Liver (tissue), 9 donors: ENCODE data around the gene PDGFB. TPM values are rescaled to one million over a fixed set of nuclear protein-coding genes. Genes with fewer than 3 reads are reported as not detected.

ENCODE experiments used
- DNase-seq: peaks from one replicate; pipeline ENCODE4 v3.0.0-alpha.2; 2017; ENCODE audit warnings: low spot score
- H3K27ac ChIP-seq, 2 donors: one replicate each; pipeline ENCODE4 v1.7.0; 2013; ENCODE audit warnings: inconsistent platforms in 2 of 2, low read length in 2 of 2, control low read depth in 1 of 2, low read depth in 1 of 2, mild to moderate bottlenecking in 1 of 2
- H3K27me3 ChIP-seq, 4 donors: one replicate each; pipeline versions ENCODE4 v1.6.1 to v1.7.0; 2013; ENCODE audit warnings: low read length in 3 of 4, inconsistent platforms in 1 of 4, mild to moderate bottlenecking in 1 of 4, moderate library complexity in 1 of 4; ENCODE audit not compliant: control insufficient read depth in 4 of 4, insufficient read depth in 4 of 4
- H3K36me3 ChIP-seq, 4 donors: one replicate each; pipeline versions ENCODE4 v1.6.1 to v1.7.0; 2013; ENCODE audit warnings: low read length in 3 of 4, mild to moderate bottlenecking in 3 of 4, low read depth in 1 of 4, moderate library complexity in 1 of 4; ENCODE audit not compliant: control insufficient read depth in 4 of 4, insufficient read depth in 3 of 4
- H3K4me1 ChIP-seq, 4 donors: one replicate each; pipeline versions ENCODE4 v1.6.1 to v1.7.0; 2013; ENCODE audit warnings: low read length in 3 of 4, mild to moderate bottlenecking in 3 of 4, moderate library complexity in 1 of 4; ENCODE audit not compliant: control insufficient read depth in 4 of 4, insufficient read depth in 4 of 4
- H3K4me3 ChIP-seq, 3 donors: one replicate each; pipeline versions ENCODE4 v1.6.1 to v1.7.0; 2013; ENCODE audit warnings: low read length in 3 of 3, control low read depth in 1 of 3, low read depth in 1 of 3, mild to moderate bottlenecking in 1 of 3
- H3K9ac ChIP-seq, 2 donors: one replicate each; pipeline ENCODE4 v1.7.0; 2013; ENCODE audit warnings: low read length in 2 of 2, mild to moderate bottlenecking in 2 of 2, moderate library complexity in 2 of 2, control low read depth in 1 of 2, low read depth in 1 of 2
- H3K9me3 ChIP-seq, 4 donors: one replicate each; pipeline versions ENCODE4 v1.6.1 to v1.7.0; 2013; ENCODE audit warnings: low read length in 3 of 4; ENCODE audit not compliant: control insufficient read depth in 4 of 4
- EGR1 ChIP-seq, 2 donors: IDR thresholded peaks; 2 replicates each; pipeline ENCODE4 v1.6.1; 2016 to 2018; ENCODE audit warnings: antibody characterized with exemption in 2 of 2, low read depth in 2 of 2
- FOXA1 ChIP-seq: IDR thresholded peaks from 2 replicates; pipeline ENCODE4 v1.6.1; 2016; ENCODE audit warnings: antibody characterized with exemption
- FOXA2 ChIP-seq: IDR thresholded peaks from 2 replicates; pipeline ENCODE4 v1.6.1; 2016; ENCODE audit warnings: antibody characterized with exemption
- GABPA ChIP-seq, 2 donors: IDR thresholded peaks in 1 of 2; conservative IDR thresholded peaks in 1 of 2; 2 replicates each; pipeline ENCODE4 v1.6.1; 2016; ENCODE audit warnings: antibody characterized with exemption in 2 of 2, mild to moderate bottlenecking in 1 of 2, moderate library complexity in 1 of 2
- HNF4A ChIP-seq, 2 donors: conservative IDR thresholded peaks; 2 replicates each; pipeline ENCODE4 v1.6.1; 2016; ENCODE audit warnings: antibody characterized with exemption in 2 of 2, mild to moderate bottlenecking in 2 of 2
- HNF4G ChIP-seq: IDR thresholded peaks from 2 replicates; pipeline ENCODE4 v1.6.1; 2016; ENCODE audit warnings: antibody characterized with exemption
- JUND ChIP-seq, 2 donors: IDR thresholded peaks; 2 replicates each; pipeline ENCODE4 v1.6.1; 2016; ENCODE audit warnings: antibody characterized with exemption in 2 of 2
- NR2F2 ChIP-seq: IDR thresholded peaks from 2 replicates; pipeline ENCODE4 v1.6.1; 2016; ENCODE audit warnings: antibody characterized with exemption
- RAD21 ChIP-seq, 2 donors: IDR thresholded peaks; 2 replicates each; pipeline ENCODE4 v1.6.1; 2016; ENCODE audit warnings: antibody characterized with exemption in 2 of 2, mild to moderate bottlenecking in 2 of 2
- RXRA ChIP-seq, 2 donors: IDR thresholded peaks; 2 replicates each; pipeline ENCODE4 v1.6.1; 2017 to 2018; ENCODE audit warnings: antibody characterized with exemption in 2 of 2, mild to moderate bottlenecking in 1 of 2
- SP1 ChIP-seq: IDR thresholded peaks from 2 replicates; pipeline ENCODE4 v1.6.1; 2018; ENCODE audit warnings: antibody characterized with exemption, mild to moderate bottlenecking
- TAF1 ChIP-seq: conservative IDR thresholded peaks from 2 replicates; pipeline ENCODE4 v1.6.1; 2016; ENCODE audit warnings: antibody characterized with exemption, mild to moderate bottlenecking
- YY1 ChIP-seq: IDR thresholded peaks from 2 replicates; pipeline ENCODE4 v1.6.1; 2016; ENCODE audit warnings: antibody characterized with exemption, mild to moderate bottlenecking
- WGBS: extraction: QIAGEN DNeasy Blood & Tissue Kit; methylation state at CpG from one replicate; pipeline ENCODE4 v1.1.7; 2013; 5-methylcytosine and 5-hydroxymethylcytosine counted together
- polyA plus RNA-seq, 2 donors: library from polyadenylated mRNA; stranded (reverse) in 1 of 2; unstranded in 1 of 2; fragments of 200-250 nt in 1 of 2; fragments of >200 nt in 1 of 2; fragmentation: Nextera tagmentation in 1 of 2; extraction: Ambion mirVana in 1 of 2; gene quantifications; one replicate each; pipeline versions ENCODE4 v1.2.1 to v1.2.3, GENCODE V29; 2013 to 2015
- total RNA-seq, 2 donors: library from RNA; depleted of rRNA; stranded (reverse); fragments of >200 nt; gene quantifications; one replicate each; pipeline ENCODE4 v1.2.3, GENCODE V29; 2014
- TF ChIP-seq, protein P1 (sequence below): IDR thresholded peaks from 2 replicates; pipeline ENCODE4 v1.6.1; 2016; ENCODE audit warnings: antibody characterized with exemption, mild to moderate bottlenecking
- TF ChIP-seq, protein P2 (sequence below): IDR thresholded peaks from 2 replicates; pipeline ENCODE4 v1.6.1; 2016; ENCODE audit warnings: antibody characterized with exemption
- TF ChIP-seq, protein P3 (sequence below): IDR thresholded peaks from 2 replicates; pipeline ENCODE4 v1.6.1; 2016; ENCODE audit warnings: antibody characterized with exemption
- TF ChIP-seq, protein P4 (sequence below): IDR thresholded peaks from 2 replicates; pipeline ENCODE4 v1.6.1; 2016; ENCODE audit warnings: antibody characterized with exemption
- TF ChIP-seq, protein P5 (sequence below): fragments of 150-350 bp; IDR thresholded peaks from 2 replicates; pipeline ENCODE4 v1.5.1; 2017; ENCODE audit warnings: improper control_type of control experiment, low read depth, low read length; ENCODE audit not compliant: missing input control
- donor health status: healthy.
- donor health status: healthy.
- donor health status: healthy.
- donor health status: healthy.
- donor health status: healthy.

PDGFB gene
- total and polyA plus RNA-seq, 4 donors, result 0.25 to 4.5 (median 1.7) TPM

DNA sequence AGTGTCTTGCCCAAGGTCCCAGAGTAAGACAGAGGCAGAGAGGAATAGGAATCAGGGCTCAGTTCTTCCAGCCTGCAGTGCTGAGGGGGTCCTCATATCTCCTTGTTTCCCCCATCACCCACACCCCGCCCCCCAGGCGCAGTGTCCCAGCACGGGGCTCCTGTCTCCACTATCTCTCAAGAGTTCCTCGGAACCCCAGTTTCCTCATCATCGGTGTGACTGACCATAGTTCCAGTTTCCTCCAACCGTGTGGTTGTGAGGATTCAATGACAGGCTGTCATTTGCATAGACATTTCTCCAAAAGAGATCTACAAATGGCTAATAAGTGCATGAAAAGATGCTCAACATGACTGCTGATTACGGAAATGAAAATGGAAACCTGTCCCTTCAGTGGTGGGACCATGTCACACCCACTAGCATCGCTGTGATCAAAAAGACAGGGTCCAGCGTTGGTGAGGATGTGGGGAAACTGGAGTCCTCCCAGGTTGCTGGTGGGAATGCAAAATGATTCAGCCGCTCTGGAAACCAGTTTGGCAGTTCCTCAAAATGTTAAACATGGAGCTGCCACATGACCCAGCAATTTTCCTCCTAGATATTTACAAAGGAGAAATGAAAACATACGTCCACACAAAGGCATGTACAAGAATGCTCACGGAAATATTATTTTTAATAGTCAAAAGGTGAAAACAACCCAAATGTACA lies 31.8 kb upstream of the PDGFB start:
- no peak overlapping the region for H3K9ac ChIP-seq

More for the DNA sequence above, 31.8 kb upstream of the PDGFB start:
- Histone ChIP-seq H3K9me3 (no peaks in the 10 kb centered on the region), H3K27me3 (no peaks in the 10 kb centered on the region), H3K4me1 (no peaks in the 10 kb centered on the region), H3K36me3 (no peaks in the 10 kb centered on the region), H3K4me3 (no peak overlapping the region), H3K27ac (no peak overlapping the region)
- 90% methylated on average over 12 of the region's 12 CpGs for WGBS
- no peak for DNase-seq
- TF ChIP-seq, protein P1, sequence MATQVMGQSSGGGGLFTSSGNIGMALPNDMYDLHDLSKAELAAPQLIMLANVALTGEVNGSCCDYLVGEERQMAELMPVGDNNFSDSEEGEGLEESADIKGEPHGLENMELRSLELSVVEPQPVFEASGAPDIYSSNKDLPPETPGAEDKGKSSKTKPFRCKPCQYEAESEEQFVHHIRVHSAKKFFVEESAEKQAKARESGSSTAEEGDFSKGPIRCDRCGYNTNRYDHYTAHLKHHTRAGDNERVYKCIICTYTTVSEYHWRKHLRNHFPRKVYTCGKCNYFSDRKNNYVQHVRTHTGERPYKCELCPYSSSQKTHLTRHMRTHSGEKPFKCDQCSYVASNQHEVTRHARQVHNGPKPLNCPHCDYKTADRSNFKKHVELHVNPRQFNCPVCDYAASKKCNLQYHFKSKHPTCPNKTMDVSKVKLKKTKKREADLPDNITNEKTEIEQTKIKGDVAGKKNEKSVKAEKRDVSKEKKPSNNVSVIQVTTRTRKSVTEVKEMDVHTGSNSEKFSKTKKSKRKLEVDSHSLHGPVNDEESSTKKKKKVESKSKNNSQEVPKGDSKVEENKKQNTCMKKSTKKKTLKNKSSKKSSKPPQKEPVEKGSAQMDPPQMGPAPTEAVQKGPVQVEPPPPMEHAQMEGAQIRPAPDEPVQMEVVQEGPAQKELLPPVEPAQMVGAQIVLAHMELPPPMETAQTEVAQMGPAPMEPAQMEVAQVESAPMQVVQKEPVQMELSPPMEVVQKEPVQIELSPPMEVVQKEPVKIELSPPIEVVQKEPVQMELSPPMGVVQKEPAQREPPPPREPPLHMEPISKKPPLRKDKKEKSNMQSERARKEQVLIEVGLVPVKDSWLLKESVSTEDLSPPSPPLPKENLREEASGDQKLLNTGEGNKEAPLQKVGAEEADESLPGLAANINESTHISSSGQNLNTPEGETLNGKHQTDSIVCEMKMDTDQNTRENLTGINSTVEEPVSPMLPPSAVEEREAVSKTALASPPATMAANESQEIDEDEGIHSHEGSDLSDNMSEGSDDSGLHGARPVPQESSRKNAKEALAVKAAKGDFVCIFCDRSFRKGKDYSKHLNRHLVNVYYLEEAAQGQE, result no peak
- TF ChIP-seq JUND (IDR thresholded peaks at IDR 0.05) (no peak), HNF4A (conservative IDR thresholded peaks at IDR 0.05) (no peak), FOXA2 (no peak), TAF1 (no peak), RAD21 (IDR thresholded peaks at IDR 0.05) (no peak), RXRA (IDR thresholded peaks at IDR 0.05) (no peak), EGR1 (IDR thresholded peaks at IDR 0.05; ENCODE audit: low read depth in 2 of 2) (no peak), SP1 (no peak), NR2F2 (no peak), GABPA (IDR thresholded peaks at IDR 0.05 in 1 of 2, conservative IDR thresholded peaks at IDR 0.05 in 1 of 2) (no peak), YY1 (no peak), HNF4G (no peak), FOXA1 (no peak)
- TF ChIP-seq, protein P2, sequence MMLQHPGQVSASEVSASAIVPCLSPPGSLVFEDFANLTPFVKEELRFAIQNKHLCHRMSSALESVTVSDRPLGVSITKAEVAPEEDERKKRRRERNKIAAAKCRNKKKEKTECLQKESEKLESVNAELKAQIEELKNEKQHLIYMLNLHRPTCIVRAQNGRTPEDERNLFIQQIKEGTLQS, result no peak
- TF ChIP-seq, protein P3, sequence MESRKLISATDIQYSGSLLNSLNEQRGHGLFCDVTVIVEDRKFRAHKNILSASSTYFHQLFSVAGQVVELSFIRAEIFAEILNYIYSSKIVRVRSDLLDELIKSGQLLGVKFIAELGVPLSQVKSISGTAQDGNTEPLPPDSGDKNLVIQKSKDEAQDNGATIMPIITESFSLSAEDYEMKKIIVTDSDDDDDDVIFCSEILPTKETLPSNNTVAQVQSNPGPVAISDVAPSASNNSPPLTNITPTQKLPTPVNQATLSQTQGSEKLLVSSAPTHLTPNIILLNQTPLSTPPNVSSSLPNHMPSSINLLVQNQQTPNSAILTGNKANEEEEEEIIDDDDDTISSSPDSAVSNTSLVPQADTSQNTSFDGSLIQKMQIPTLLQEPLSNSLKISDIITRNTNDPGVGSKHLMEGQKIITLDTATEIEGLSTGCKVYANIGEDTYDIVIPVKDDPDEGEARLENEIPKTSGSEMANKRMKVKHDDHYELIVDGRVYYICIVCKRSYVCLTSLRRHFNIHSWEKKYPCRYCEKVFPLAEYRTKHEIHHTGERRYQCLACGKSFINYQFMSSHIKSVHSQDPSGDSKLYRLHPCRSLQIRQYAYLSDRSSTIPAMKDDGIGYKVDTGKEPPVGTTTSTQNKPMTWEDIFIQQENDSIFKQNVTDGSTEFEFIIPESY, result no peak
- TF ChIP-seq, protein P4, sequence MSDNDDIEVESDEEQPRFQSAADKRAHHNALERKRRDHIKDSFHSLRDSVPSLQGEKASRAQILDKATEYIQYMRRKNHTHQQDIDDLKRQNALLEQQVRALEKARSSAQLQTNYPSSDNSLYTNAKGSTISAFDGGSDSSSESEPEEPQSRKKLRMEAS, result no peak
- TF ChIP-seq, protein P5, sequence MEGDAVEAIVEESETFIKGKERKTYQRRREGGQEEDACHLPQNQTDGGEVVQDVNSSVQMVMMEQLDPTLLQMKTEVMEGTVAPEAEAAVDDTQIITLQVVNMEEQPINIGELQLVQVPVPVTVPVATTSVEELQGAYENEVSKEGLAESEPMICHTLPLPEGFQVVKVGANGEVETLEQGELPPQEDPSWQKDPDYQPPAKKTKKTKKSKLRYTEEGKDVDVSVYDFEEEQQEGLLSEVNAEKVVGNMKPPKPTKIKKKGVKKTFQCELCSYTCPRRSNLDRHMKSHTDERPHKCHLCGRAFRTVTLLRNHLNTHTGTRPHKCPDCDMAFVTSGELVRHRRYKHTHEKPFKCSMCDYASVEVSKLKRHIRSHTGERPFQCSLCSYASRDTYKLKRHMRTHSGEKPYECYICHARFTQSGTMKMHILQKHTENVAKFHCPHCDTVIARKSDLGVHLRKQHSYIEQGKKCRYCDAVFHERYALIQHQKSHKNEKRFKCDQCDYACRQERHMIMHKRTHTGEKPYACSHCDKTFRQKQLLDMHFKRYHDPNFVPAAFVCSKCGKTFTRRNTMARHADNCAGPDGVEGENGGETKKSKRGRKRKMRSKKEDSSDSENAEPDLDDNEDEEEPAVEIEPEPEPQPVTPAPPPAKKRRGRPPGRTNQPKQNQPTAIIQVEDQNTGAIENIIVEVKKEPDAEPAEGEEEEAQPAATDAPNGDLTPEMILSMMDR, result no peak
